HepG2 (cell line): ENCODE measurements around the gene ZDHHC24. TPM values are rescaled to one million over a fixed set of nuclear protein-coding genes. Genes with fewer than 3 reads are reported as not detected.
A peak's percentile ranks its signal among the peaks of the same experiment; 100 is the strongest.

Experiments
- ATRX ChIP-seq: sonication (generic); formaldehyde crosslinking; IDR thresholded peaks from 2 replicates; pipeline ENCODE4 v1.4.0; 2020; ENCODE audit warnings: missing genetic modification reagents, borderline replicate concordance
- HINFP ChIP-seq: sonication (generic); formaldehyde crosslinking; IDR thresholded peaks from 2 replicates; pipeline ENCODE4 v1.4.0; 2020; ENCODE audit warnings: low read depth, mild to moderate bottlenecking, missing genetic modification reagents
- IKZF5 ChIP-seq: IDR thresholded peaks from 2 replicates; pipeline ENCODE4 v1.6.1; 2018; ENCODE audit warnings: missing genetic modification reagents, mild to moderate bottlenecking, missing compliant biosample characterization
- LRRFIP1 ChIP-seq: sonication (generic); formaldehyde crosslinking; conservative IDR thresholded peaks from 2 replicates; pipeline ENCODE4 v1.4.0; 2020; ENCODE audit warnings: missing genetic modification reagents
- MTA1 ChIP-seq: sonication (generic); formaldehyde crosslinking; IDR thresholded peaks from 2 replicates; pipeline ENCODE4 v1.4.0; 2020; ENCODE audit warnings: missing genetic modification reagents, mild to moderate bottlenecking, borderline replicate concordance
- RFX3 ChIP-seq: IDR thresholded peaks from 2 replicates; pipeline ENCODE4 v1.6.1; 2016; ENCODE audit warnings: missing biosample characterization, missing genetic modification reagents
- SRSF9 ChIP-seq: fragments of 200-400 bp; formaldehyde crosslinking; IDR thresholded peaks from 2 replicates; pipeline ENCODE4 v1.6.1; 2018; ENCODE audit warnings: borderline replicate concordance, mild to moderate bottlenecking, low read depth, low read length; ENCODE audit not compliant: insufficient read depth, poor library complexity, severe bottlenecking
- ZBTB21 ChIP-seq: sonication (generic); formaldehyde crosslinking; IDR thresholded peaks from 2 replicates; pipeline ENCODE4 v1.4.0; 2020; ENCODE audit warnings: missing genetic modification reagents
- ZBTB7A ChIP-seq: sonication (generic); formaldehyde crosslinking; IDR thresholded peaks from 2 replicates; pipeline ENCODE4 v1.8.0; 2022; ENCODE audit warnings: mild to moderate bottlenecking, missing genetic modification reagents
- ZNF335 ChIP-seq: sonication (generic); formaldehyde crosslinking; IDR thresholded peaks from 2 replicates; pipeline ENCODE4 v1.4.0; 2020; ENCODE audit warnings: missing genetic modification reagents
- ZNF513 ChIP-seq: sonication (generic); formaldehyde crosslinking; conservative IDR thresholded peaks from 2 replicates; pipeline ENCODE4 v1.5.0; 2020; ENCODE audit warnings: missing genetic modification reagents
- ZNF761 ChIP-seq: sonication (generic); formaldehyde crosslinking; conservative IDR thresholded peaks from 2 replicates; pipeline ENCODE4 v1.4.0; 2020; ENCODE audit warnings: mild to moderate bottlenecking, missing genetic modification reagents
- ZNF780A ChIP-seq: sonication (generic); formaldehyde crosslinking; IDR thresholded peaks from 2 replicates; pipeline ENCODE4 v1.8.0; 2022; ENCODE audit warnings: mild to moderate bottlenecking, missing genetic modification reagents, moderate library complexity
- polyA plus RNA-seq, 8 experiments: library from polyadenylated mRNA; depleted of rRNA in 3 of 8; stranded (reverse) in 7 of 8; unstranded in 1 of 8; fragments of >200 nt; fragmentation: Illumina TruSeq in 4 of 8; extraction: Trizol in 4 of 8; gene quantifications; 2 replicates each; pipeline versions ENCODE4 v1.2.1 to v1.2.3, GENCODE V29; 2011 to 2016; ENCODE audit warnings: low read depth in 4 of 8, missing spikeins in 1 of 8, mixed read lengths in 1 of 8; ENCODE audit not compliant: insufficient read depth in 1 of 8
- total RNA-seq, 5 experiments: library from RNA; depleted of rRNA; stranded (reverse); fragments of >200 nt; fragmentation: Illumina TruSeq; extraction: Trizol; gene quantifications; 2 replicates each; pipeline ENCODE4 v1.2.3, GENCODE V29; 2016; ENCODE audit warnings: low read depth in 1 of 5
- TF ChIP-seq, protein P1 (sequence below): IDR thresholded peaks from 2 replicates; pipeline ENCODE4 v1.6.1; 2016; ENCODE audit warnings: control low read depth
- TF ChIP-seq, protein P2 (sequence below): sonication (generic); formaldehyde crosslinking; IDR thresholded peaks from 2 replicates; pipeline ENCODE4 v1.9.0; 2022; ENCODE audit warnings: missing genetic modification reagents, mild to moderate bottlenecking, borderline replicate concordance
- TF ChIP-seq, protein P3 (sequence below): sonication (generic); formaldehyde crosslinking; conservative IDR thresholded peaks from 2 replicates; pipeline ENCODE4 v1.4.0; 2020; ENCODE audit warnings: mild to moderate bottlenecking, missing genetic modification reagents, moderate library complexity

The ZDHHC24 gene
- total and polyA plus RNA-seq, 2 of the 13 experiments (the other 11 are each of a cell fraction or from before 2014, with no cell fraction given) = 4.3 TPM

DNA sequence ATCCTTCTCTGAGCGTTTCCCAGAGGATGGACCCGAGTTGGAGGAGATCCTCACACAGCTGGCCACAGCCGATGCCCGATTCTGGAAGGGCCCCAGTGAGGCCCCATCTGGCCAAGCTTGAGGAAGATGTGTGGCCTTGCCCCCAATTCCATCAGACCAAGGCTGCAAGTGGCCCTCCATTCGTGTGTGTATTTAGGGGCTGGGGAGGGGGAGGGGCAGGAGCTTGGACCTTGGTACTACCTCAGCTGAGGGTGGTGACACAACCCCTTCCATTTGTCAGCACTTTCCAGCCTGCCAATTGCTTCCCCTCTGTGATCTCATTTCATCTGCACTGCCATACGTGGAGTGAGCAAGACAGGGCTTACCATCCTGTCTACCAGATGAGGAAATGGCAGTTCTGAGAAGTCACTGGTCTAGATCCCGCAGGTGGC is 36.7 kb downstream of the ZDHHC24 start (continued):
- peak; percentile 47; the same call in 1 of the 2 replicates for TF ChIP-seq MTA1 (CRISPR knock-in tag)
- 0 out of 2 replicates have a peak, but pooled peaks have one; percentile 31 for TF ChIP-seq ZBTB7A (CRISPR knock-in tag)
- no peak for TF ChIP-seq ZNF761 (CRISPR knock-in tag)
- no peak for TF ChIP-seq ZNF513 (CRISPR knock-in tag)
- no peak for TF ChIP-seq ZNF780A (CRISPR knock-in tag)
- TF ChIP-seq, protein P1, sequence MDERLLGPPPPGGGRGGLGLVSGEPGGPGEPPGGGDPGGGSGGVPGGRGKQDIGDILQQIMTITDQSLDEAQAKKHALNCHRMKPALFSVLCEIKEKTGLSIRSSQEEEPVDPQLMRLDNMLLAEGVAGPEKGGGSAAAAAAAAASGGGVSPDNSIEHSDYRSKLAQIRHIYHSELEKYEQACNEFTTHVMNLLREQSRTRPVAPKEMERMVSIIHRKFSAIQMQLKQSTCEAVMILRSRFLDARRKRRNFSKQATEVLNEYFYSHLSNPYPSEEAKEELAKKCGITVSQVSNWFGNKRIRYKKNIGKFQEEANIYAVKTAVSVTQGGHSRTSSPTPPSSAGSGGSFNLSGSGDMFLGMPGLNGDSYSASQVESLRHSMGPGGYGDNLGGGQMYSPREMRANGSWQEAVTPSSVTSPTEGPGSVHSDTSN (CRISPR knock-in tag) = no peak
- no peak for TF ChIP-seq ATRX (CRISPR knock-in tag)
- TF ChIP-seq, protein P2, sequence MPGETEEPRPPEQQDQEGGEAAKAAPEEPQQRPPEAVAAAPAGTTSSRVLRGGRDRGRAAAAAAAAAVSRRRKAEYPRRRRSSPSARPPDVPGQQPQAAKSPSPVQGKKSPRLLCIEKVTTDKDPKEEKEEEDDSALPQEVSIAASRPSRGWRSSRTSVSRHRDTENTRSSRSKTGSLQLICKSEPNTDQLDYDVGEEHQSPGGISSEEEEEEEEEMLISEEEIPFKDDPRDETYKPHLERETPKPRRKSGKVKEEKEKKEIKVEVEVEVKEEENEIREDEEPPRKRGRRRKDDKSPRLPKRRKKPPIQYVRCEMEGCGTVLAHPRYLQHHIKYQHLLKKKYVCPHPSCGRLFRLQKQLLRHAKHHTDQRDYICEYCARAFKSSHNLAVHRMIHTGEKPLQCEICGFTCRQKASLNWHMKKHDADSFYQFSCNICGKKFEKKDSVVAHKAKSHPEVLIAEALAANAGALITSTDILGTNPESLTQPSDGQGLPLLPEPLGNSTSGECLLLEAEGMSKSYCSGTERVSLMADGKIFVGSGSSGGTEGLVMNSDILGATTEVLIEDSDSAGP (CRISPR knock-in tag) = no peak
- TF ChIP-seq RFX3 = no peak
- TF ChIP-seq, protein P3, sequence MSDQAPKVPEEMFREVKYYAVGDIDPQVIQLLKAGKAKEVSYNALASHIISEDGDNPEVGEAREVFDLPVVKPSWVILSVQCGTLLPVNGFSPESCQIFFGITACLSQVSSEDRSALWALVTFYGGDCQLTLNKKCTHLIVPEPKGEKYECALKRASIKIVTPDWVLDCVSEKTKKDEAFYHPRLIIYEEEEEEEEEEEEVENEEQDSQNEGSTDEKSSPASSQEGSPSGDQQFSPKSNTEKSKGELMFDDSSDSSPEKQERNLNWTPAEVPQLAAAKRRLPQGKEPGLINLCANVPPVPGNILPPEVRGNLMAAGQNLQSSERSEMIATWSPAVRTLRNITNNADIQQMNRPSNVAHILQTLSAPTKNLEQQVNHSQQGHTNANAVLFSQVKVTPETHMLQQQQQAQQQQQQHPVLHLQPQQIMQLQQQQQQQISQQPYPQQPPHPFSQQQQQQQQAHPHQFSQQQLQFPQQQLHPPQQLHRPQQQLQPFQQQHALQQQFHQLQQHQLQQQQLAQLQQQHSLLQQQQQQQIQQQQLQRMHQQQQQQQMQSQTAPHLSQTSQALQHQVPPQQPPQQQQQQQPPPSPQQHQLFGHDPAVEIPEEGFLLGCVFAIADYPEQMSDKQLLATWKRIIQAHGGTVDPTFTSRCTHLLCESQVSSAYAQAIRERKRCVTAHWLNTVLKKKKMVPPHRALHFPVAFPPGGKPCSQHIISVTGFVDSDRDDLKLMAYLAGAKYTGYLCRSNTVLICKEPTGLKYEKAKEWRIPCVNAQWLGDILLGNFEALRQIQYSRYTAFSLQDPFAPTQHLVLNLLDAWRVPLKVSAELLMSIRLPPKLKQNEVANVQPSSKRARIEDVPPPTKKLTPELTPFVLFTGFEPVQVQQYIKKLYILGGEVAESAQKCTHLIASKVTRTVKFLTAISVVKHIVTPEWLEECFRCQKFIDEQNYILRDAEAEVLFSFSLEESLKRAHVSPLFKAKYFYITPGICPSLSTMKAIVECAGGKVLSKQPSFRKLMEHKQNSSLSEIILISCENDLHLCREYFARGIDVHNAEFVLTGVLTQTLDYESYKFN (CRISPR knock-in tag) = peak; percentile 82
- TF ChIP-seq LRRFIP1 (CRISPR knock-in tag) = no peak
- no peak for TF ChIP-seq ZNF335 (CRISPR knock-in tag)
- 0 out of 2 replicates have a peak, but pooled peaks have one; percentile 63 for TF ChIP-seq ZBTB21 (CRISPR knock-in tag)
- no peak for TF ChIP-seq HINFP
- TF ChIP-seq IKZF5 = no peak
- TF ChIP-seq SRSF9 = no peak
